Activated T-helper 9 cell treated with anti-CD3 and anti-CD28 coated beads, Interleukin-2, amount 50 U/mL, for 16 hours (primary cell): ENCODE measurements around the gene LRRC3C.
A peak's percentile ranks its signal among the peaks of the same experiment; 100 is the strongest.

ENCODE experiments used
- DNase-seq: peaks from one replicate; pipeline ENCODE4 v3.0.0-alpha.2; 2020; ENCODE audit warnings: low read depth

LRRC3C gene

DNA sequence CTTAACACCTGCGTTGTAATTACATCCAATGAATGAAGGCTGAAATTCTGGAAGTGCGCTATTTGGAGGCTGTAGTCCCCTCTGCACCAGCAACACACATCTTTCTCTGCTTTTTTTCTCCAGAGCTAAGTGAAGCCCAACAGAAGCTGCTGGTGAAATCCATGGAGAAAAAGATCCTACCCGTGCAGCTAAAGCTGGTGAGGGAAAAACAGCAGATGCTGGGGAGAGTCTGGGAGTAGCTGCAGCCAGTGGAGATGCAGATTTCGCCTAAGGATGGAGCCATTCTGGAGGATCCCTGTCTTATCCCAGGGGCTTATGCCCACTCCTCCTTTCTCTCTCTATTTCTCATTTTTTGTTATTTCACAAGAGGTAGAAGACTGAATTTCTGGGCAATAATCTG is 48.3 kb downstream of the LRRC3C start:
- no peak for DNase-seq

DNA sequence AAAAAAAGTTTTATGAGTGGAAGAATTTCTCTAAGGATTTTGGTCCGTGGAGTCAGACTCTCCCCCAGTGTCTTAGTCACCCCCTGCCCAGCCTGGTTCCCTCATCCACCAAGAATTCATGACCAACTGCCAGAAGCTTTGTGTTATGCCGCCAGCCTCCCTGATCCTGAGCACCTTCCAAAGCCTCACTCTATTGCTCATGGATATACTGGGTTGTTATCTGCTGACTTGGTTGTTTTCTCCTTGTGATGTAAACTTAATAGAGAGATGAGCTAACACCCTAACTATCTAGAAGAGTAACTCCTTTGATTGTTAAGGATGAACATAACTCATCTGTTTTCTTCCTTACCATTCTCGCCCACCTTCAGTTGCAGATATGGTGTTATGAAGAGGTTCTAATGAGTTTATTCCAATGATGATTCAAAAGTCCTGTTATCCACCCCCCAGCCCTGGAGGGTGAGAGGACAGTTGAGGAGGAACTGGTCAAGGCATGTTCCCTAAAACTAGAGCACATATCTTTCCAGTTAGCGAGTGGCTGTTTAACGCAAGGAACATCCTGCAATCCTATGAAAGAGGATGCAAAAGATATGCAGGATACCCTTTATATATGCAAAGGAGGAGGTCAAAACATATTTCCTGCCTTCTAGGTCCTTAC is 51.6 kb downstream of the LRRC3C start:
- DNase-seq = no peak

DNA sequence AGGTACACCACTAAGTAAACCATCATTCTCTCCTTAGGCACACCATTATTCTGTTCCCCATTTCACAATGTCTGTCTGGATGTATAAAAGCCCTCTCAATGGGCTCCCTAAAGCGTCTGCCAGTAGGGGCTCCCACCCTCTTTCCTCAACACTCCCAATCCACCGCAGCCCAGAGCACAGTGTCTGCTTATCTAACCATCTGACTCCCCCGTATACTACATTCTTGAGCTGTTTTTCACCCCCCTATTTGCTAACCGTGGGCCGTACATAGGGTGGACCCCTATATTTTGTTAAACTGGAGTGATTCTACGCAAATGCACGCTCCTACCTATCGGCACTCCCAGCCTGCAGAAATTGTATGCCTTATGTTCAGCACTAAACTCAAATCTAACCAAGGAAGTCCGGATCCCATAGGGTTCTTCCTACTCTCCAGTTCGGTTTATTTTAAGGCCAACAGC is 52.4 kb downstream of the LRRC3C start:
- no peak for DNase-seq

DNA sequence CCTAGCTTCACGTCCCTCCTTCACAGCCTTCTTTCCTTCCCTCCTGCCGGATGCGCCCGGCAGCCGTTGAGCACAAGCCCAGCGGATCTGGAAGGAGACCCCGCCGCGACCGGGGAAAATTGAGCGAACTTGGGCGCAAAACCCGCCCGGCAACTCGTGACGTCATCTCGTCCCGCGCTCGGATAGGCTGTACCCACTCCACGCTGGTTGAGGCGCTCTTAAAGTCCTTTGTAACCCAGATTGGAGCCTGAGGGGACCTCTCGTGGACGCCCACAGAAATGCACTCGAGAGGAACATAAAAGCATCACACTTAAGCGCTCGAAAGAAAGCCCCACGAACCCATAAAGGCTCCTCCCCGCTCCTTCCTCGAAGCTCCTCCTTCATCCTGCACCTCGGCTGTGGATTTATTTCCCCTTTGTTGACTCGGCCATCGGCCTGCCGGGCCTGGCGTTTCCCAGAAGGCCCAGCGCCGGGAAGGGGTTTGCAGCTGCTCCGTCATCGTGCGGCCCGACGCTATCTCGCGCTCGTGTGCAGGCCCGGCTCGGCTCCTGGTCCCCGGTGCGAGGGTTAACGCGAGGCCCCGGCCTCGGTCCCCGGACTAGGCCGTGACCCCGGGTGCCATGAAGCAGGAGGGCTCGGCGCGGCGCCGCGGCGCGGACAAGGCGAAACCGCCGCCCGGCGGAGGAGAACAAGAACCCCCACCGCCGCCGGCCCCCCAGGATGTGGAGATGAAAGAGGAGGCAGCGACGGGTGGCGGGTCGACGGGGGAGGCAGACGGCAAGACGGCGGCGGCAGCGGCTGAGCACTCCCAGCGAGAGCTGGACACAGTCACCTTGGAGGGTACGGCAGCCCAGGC is 53.0 kb downstream of the LRRC3C start, which contains the start of gene PSMD3:
TSS of gene PSMD3 (plus strand) at position 457 of the 856 bp plus-strand sequence. CDS start at position 621, 164 bp downstream.
- DNase-seq = peak; percentile 95

DNA sequence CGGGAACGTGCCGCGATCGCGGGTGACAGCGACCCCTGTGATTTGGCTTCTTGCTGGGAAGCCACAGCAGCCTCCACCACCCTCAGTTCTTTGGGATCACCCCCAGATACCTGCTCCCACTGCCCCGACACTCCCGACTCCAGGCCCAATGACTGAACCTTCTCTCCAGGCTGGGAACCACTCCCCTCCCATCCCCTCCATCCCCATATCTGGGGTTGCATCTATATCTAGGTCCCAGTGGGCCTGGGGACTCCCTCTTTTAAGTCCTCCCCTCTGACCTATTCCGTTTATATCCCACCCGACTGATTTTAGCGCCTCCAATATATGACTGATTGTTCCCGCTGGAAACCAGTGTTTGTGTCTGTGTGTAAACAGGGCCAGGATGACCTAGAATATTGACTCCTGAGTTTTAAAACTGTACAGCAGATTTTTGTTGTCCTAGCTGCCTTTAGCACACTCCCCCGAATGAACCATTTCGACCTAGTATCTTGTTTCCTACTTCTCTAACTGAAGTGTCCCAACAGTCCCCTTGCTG is 53.7 kb downstream of the LRRC3C start:
- no peak for DNase-seq

DNA sequence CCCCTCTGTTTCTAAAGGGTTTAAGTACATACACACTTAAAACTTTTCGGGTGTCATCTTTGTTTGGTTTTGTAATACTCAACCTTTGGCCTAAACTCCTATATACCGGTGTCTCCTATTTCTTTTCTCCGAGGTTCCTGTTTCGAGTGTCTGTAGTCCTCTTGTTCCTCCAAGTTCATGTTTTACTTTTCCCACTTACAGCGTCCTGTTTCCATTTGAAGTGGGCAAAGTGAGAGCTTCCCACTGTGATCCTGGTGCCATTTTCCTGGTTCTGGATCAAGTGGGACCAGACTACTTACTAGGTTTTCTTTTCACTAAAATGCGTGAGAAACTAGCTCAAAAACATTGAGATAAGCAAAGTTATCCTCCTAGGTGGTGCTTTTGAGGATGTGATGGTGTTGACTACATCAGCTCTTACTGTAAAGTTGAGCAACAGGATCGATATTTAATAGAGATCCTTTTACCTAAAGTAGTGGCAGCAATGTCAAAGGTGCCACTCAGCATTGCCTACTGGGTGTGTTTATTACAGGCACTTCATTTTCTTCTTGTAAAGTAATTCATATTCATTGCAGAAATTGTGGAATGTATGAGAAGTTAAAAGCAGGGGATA is 54.3 kb downstream of the LRRC3C start:
- no peak for DNase-seq

DNA sequence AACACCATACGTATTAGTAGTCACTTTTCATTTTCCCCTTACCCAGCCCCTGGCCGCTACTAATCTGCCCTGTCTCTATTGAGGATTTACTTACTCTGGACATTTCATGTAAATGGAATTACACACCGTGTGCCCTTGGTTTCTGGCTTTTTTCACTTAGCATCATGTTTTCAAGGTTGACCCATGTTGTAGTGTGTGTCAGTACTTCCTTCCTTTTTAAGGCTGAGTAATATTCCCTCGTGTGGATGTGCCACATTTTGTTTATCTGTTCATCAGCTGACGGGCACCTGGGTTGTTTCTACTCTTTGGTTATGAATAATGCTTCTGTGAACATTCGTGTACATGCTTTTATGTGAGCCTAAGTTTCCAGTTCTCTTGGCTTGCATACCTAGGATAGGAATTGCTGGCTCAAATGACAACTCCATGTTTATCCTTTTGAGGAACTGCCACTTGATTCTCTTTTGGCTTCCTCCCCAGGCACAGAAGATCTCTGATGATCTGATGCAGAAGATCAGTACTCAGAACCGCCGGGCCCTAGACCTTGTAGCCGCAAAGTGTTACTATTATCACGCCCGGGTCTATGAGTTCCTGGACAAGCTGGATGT is 60.8 kb downstream of the LRRC3C start:
- DNase-seq = no peak

DNA sequence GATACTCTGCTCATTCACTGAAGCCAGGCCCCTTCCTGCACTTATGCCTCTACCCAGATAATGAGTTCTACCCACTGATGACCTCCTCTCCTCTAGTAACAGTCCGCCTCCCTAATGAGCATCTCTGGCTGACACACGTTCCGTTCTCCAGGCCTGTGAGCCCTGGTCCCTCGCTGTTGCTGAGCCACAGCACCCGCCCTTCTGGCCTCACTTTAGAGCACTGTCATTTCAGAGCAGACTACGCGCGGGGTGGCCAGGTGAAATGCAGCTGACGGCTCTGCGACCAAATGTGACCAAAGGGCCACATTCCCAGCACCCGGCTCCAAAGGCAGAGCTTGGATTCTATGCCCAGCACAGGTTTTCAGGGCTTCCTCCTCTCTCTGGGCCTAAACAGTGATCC is 66.9 kb downstream of the LRRC3C start:
- no peak for DNase-seq
